Endodermal cell (in vitro differentiated cells): ENCODE results near the gene ERBB4. TPM values are rescaled to one million over a fixed set of nuclear protein-coding genes. Genes with fewer than 3 reads are reported as not detected.

Experiments
- DNase-seq: peaks from one replicate; pipeline ENCODE4 v3.0.0-alpha.2; 2017
- H3K27ac ChIP-seq: 2 replicates; pipeline ENCODE4 v1.5.1; 2013; ENCODE audit warnings: mild to moderate bottlenecking, low read depth, low read length, moderate library complexity
- H3K27me3 ChIP-seq: 2 replicates; pipeline ENCODE4 v1.6.1; 2013; ENCODE audit warnings: mild to moderate bottlenecking, low read length, moderate library complexity; ENCODE audit not compliant: insufficient read depth, control insufficient read depth, poor library complexity, severe bottlenecking
- H3K36me3 ChIP-seq: 2 replicates; pipeline ENCODE4 v1.7.0; 2013; ENCODE audit warnings: mild to moderate bottlenecking, low read length, moderate library complexity; ENCODE audit not compliant: control insufficient read depth, insufficient read depth
- H3K4me1 ChIP-seq: one replicate; pipeline ENCODE4 v1.7.0; 2013; ENCODE audit warnings: low read length; ENCODE audit not compliant: control insufficient read depth, insufficient read depth
- H3K4me3 ChIP-seq: 2 replicates; pipeline ENCODE4 v1.5.1; 2013; ENCODE audit warnings: mild to moderate bottlenecking, low read length, moderate library complexity
- H3K9ac ChIP-seq: 2 replicates; pipeline ENCODE4 v1.6.1; 2013; ENCODE audit warnings: mild to moderate bottlenecking, low read length, moderate library complexity; ENCODE audit not compliant: poor library complexity, severe bottlenecking; ENCODE audit errors: extremely low read depth
- H3K9me3 ChIP-seq: 2 replicates; pipeline ENCODE4 v1.6.1; 2013; ENCODE audit warnings: mild to moderate bottlenecking, low read length, moderate library complexity; ENCODE audit not compliant: control insufficient read depth
- H3K27ac Mint-ChIP-seq: 2 replicates; pipeline ENCODE4 v1.8.0; 2020; ENCODE audit warnings: mixed read lengths
- H3K27me3 Mint-ChIP-seq: 2 replicates; pipeline ENCODE4 v1.8.0; 2021; ENCODE audit warnings: mild to moderate bottlenecking, mixed read lengths; ENCODE audit not compliant: insufficient read depth
- H3K36me3 Mint-ChIP-seq: 2 replicates; pipeline ENCODE4 v1.8.0; 2020; ENCODE audit warnings: low read depth, mixed read lengths
- H3K4me1 Mint-ChIP-seq: 2 replicates; pipeline ENCODE4 v1.8.0; 2020; ENCODE audit warnings: mixed read lengths
- H3K4me3 Mint-ChIP-seq: 2 replicates; pipeline ENCODE4 v1.8.0; 2020; ENCODE audit warnings: mild to moderate bottlenecking, moderate library complexity, mixed read lengths
- H3K9me3 Mint-ChIP-seq: 2 replicates; pipeline ENCODE4 v1.8.0; 2020; ENCODE audit warnings: mild to moderate bottlenecking, mixed read lengths
- CTCF ChIP-seq: fragments of 200-600 bp; sonication (generic); conservative IDR thresholded peaks from 2 replicates; pipeline ENCODE4 v1.5.0; 2021; ENCODE audit warnings: antibody characterized with exemption, mild to moderate bottlenecking
- WGBS, 2 experiments: methylation state at CpG; one replicate each; pipeline versions ENCODE4 v1.1.5 to v1.1.7; 2013; ENCODE audit warnings: missing lambda C conversion rate in 2 of 2, mixed read lengths in 1 of 2; ENCODE audit not compliant: insufficient coverage in 1 of 2, insufficient read length in 1 of 2; 5-methylcytosine and 5-hydroxymethylcytosine counted together
- total RNA-seq, 2 donors: library from RNA; stranded (reverse); fragmentation: NEBNext Ultra II Directional in 1 of 2; extraction: Animal tissue kit (Norgen Biotek cat#: 25700) in 1 of 2; gene quantifications; 2 replicates in 1 of 2; 3 replicates in 1 of 2; pipeline ENCODE4 v1.2.1, GENCODE V29; 2021

Gene ERBB4
- total RNA-seq, 2 donors from 2014 or later, result 154 to 158 TPM

GRCh38 chr2:212177724-212178123 lies 360.9 kb downstream of the ERBB4 start:
- H3K9me3 ChIP-seq, result peaks cover 3% of the 10 kb centered on the region
- peak; percentile 43 for DNase-seq
- TF ChIP-seq CTCF, result peak; percentile 69
- H3K27ac ChIP-seq, result no peak overlapping the region
- H3K4me3 Mint-ChIP-seq, result no peak overlapping the region
- 69 to 95% methylated on average over 2 of the region's 2 CpGs for WGBS, 2 experiments
- H3K4me3 ChIP-seq, result no peak overlapping the region
- no peak overlapping the region for H3K9ac ChIP-seq
- no peaks in the 10 kb centered on the region for H3K36me3 ChIP-seq
- no peaks in the 10 kb centered on the region for H3K36me3 Mint-ChIP-seq
- H3K27me3 ChIP-seq, result no peaks in the 10 kb centered on the region
- H3K4me1 ChIP-seq, result peaks cover 5% of the 10 kb centered on the region
- no peak overlapping the region for H3K27ac Mint-ChIP-seq
- peaks cover 10% of the 10 kb centered on the region for H3K4me1 Mint-ChIP-seq
- H3K27me3 Mint-ChIP-seq, result no peaks in the 10 kb centered on the region
- no peaks in the 10 kb centered on the region for H3K9me3 Mint-ChIP-seq

DNA sequence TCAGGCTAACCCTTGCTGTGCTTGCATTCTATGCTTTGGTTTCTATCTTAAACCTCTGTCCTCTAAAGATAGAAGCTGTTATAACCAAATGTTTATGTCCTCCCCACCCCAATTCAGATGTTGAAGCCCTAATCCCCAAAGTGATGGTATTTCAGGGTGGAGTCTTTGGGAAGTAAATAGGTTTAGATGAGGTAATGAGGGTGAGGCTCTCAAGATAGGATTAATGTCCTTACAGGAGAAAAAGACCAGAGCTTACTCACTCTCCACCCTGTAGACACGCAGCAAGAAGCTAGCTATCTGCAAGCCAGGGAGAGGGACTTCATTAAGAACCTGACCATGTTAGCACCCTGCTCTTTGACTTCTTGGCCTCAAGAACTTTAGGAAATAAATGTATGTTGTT lies 362.5 kb downstream of the ERBB4 start:
- Histone ChIP-seq H3K27me3 (no peaks in the 10 kb centered on the region), H3K4me3 (no peak overlapping the region), H3K27ac (no peak overlapping the region), H3K4me1 (peaks cover 5% of the 10 kb centered on the region), H3K36me3 (no peaks in the 10 kb centered on the region), H3K9ac (no peak overlapping the region), H3K9me3 (peaks cover 18% of the 10 kb centered on the region)
- Mint-ChIP-seq H3K4me3 (no peak overlapping the region), H3K27ac (peak overlapping the region; percentile 54), H3K27me3 (no peaks in the 10 kb centered on the region), H3K4me1 (peaks cover 10% of the 10 kb centered on the region), H3K9me3 (peaks cover 15% of the 10 kb centered on the region), H3K36me3 (no peaks in the 10 kb centered on the region)
- WGBS, 2 experiments, result 60% methylated on average over 1 of the region's 1 CpG; no CpG with 5 or more reads in 1 of the 2 experiments
- TF ChIP-seq CTCF, result no peak
- no peak for DNase-seq

- Mint-ChIP-seq H3K4me3 (no peak overlapping the region), H3K9me3 (peaks cover 30% of the 10 kb centered on the region), H3K36me3 (no peaks in the 10 kb centered on the region), H3K27me3 (no peaks in the 10 kb centered on the region), H3K27ac (no peak overlapping the region), H3K4me1 (peaks cover 10% of the 10 kb centered on the region)
- DNase-seq, result no peak
- Histone ChIP-seq H3K27ac (no peak overlapping the region), H3K4me1 (peaks cover 5% of the 10 kb centered on the region), H3K9ac (no peak overlapping the region), H3K27me3 (no peaks in the 10 kb centered on the region), H3K9me3 (peaks cover 35% of the 10 kb centered on the region), H3K36me3 (no peaks in the 10 kb centered on the region), H3K4me3 (no peak overlapping the region)
- WGBS, 2 experiments, result 81 to 88% methylated on average over 3 of the region's 3 CpGs
- TF ChIP-seq CTCF, result no peak
Observed at GRCh38 chr2:212173756-212174510, 364.7 kb downstream of the ERBB4 start.
